ENCODE results near the gene BEST4. TPM values are rescaled to one million over a fixed set of nuclear protein-coding genes. Genes with fewer than 3 reads are reported as not detected.
"Not testable (repeated sequence)": the region's sequence is repeated elsewhere in the genome, so short reads cannot be mapped to it uniquely, and the experiment has no call there.

Gene BEST4
- not detected in 2 replicates for total RNA-seq

DNA sequence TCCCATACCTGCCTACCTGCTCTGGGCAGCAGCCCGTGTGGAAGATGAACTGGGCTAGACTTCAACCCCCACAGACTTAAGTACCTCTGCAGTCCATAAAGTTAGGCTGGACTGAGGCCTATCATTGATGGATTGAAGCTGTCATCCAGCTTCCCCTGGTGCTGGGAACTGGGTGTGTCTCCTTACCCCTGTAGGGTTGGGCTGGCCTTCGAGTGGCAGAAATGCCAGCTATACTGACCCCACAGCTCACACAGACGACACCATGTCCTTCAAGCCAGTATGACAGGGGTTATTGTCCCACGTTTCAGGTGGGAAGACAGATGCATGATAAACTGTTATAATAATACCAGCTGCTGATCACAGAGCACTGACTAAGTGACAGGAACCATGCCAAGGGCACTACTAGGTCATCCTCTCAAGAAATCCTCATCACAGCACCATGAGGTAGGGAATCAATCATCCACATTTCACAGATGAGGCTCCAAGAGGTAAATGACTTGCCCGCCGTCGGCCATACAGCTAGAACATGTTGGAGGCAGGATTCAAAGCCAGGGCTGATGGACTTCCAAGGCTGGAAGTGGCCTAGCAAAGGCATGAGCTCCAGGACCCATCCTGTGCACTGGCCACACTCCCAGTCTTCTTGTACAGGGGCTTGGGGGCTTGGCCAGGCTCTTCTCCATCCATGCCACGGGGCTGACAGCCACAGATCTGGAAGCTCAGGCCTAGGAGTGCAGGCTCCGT, at the start of gene BEST4:
Gene BEST4 (minus strand): TSS at position 51 of the 741 bp plus-strand sequence. CDS start 465 bp downstream, outside the sequence.
- no peak for DNase-seq

DNA sequence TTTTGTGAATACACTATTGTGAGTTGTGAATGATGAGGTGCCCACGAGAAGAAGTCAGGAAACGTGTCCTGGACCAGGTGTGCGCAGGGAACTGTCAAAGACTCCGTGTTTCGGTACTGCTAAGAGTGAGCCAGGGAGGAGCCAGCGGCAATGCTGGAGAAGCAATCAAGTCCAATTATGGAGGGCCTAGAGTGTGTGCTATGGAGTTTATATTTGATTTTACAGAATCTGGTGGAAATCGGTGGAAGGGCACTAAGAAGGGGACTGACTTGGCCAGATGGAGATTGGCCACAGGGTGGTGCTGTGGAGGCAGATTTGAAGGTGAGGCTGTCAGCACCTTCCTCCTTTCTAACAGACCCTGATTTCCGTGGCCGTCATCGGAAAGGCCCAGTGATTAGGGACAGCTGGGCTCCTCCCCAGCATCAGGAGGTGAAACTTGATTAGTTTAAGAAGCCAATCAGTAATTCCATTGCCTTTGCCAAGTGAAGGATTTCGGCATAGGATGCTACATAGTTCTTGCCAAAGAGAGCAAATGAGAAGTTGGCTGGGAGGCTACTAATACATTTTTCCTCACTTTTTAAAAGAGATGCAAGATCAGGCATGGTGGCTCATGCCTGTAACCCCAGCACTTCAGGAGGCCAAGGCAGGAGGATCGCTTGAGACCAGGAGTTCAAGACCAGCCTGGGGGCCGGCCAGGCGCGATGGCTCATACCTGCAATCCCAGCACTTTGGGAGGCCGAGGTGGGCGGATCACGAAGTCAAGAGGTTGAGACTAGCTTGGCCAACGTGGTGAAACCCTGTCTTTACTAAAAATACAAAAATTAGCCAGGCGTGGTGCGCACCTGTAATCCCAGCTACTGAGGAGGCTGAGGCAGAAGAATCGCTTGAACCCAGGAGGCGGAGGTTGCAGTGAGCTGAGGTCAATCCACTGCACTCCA, 48.0 kb upstream of the BEST4 start:
- DNase-seq: peak; percentile 96

DNA sequence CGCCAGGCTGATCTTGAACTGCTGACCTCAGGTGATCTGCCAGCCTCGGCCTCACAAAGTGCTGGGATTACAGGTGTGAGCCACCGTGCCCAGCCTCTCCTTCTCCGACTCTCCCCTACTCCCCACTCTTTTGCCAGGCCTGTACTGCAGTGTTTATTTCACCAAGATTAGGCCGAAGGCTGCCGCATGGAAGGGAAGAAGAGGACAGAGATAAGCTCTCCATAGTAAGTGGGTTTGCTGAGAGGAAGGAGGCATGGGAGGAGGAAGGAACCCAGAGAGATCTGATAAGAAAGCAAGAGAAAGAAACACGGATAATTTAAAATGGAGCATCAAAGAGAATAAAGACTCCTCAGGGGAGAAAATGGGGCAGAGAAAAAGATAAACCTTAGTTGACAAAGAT, 46.4 kb upstream of the BEST4 start:
- no peak for DNase-seq

DNA sequence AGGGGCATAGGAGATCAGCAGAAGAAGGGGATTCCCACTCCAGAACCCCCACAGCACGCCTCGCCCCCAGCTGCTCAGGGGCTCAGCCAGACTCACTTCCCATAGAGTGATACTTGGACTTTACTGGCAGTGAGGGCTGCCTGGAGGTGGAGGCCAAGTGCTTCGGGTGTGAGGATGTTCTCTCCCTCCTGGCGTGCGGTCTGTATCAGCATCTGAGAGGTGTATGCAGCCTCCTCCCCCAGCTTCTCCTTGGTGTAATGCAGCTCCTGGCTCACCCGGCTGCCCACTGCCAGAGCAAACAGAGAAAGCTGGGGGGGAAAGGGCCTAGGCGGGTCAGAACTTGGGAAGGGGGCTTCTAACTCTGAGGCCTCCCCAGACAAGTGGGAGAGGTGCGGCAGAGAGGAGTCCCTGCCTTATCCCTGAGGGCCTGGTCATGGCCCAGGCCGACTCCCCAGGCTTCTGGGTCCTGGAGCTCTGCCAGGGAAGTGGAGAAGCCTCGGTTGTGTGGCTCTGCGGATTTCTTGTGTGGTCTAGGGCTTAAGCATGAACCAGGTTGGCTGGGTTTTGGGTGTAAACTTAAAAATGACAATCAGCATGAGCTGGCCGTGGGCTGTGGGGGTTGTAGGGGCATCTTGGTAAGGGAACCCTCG, 44.2 kb upstream of the BEST4 start:
- DNase-seq: no peak

DNA sequence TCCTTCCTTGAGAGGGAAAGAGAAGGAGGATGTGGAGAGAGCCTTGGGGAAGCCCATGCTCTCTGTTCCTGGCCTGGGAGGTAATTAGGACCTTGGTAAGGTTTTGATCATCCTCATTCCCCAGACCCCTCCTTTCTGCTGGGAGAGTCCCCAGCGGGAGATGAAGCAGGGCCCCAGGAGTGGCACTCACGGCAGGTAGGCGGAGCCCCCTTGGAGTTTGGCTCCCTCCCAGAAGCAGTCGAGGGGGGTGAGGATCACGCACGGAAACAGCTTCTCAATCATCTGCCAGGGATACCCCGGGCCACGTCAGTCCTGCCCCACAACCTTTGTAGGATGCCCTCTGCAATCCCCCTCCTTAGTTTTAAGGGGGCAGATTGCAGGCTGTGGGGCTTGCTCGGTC, 43.5 kb upstream of the BEST4 start:
- DNase-seq: no peak

DNA sequence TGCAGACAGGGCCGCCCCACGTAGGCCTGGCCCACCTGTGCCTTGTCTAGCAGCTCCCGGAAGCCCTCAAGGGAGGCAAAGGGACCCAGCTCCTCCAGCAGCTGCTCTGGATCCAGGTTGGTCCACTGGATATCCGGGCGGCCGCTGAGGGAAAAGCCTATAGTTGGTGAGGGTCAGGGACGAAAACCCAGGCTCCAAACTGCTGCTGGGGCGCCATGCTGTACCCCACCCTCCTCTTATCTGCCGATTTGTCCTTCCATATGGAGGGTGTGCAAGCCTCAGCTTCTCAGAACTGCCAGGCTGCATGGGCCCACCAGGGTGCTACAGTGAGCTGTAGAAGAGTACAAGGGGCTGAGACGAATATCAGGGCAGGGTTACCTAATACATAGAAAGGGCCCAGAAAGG, 42.9 kb upstream of the BEST4 start:
- no peak for DNase-seq

DNA sequence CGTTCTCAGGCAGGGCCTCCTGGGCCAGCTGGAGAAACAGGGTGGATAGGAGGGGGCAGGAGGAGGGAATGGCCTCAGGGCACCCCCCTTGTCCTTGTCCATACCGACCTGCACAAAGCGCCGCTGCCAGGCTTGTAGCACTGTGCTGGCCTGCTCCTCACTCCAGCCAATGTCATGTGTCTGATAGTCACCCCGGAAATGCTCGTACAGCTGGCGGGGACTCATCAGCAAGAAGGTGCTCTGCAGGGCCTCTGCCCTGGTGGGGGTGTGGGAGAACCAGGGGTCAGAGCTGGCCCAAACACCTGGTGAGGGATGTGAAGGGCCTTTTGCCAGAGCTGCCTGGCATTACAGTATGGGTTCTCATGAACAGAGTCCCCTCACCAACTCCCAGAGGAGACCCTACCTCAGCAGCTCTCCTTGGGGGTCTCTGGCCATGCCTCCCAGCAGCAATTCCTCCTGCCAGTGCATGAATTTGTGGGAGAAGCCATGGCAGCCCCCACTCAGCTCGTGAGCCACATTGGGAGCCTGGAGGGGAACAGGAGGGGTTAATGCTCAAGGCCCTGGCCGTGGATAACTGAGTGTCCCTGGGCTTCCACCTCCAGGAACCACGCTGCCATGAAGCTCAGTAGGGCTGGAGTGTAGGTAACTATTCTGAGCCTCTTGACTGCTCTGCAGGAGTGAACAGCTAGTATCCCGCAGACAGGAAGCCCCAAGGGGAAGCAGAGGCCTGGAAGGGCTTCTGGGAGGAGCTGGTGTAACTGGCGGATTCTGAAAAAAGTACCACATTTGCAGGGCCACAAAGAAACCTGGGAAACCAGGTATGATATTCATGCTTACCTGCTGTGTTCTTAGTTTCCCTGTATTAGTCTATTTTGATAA, 41.8 kb upstream of the BEST4 start:
- DNase-seq: no peak

DNA sequence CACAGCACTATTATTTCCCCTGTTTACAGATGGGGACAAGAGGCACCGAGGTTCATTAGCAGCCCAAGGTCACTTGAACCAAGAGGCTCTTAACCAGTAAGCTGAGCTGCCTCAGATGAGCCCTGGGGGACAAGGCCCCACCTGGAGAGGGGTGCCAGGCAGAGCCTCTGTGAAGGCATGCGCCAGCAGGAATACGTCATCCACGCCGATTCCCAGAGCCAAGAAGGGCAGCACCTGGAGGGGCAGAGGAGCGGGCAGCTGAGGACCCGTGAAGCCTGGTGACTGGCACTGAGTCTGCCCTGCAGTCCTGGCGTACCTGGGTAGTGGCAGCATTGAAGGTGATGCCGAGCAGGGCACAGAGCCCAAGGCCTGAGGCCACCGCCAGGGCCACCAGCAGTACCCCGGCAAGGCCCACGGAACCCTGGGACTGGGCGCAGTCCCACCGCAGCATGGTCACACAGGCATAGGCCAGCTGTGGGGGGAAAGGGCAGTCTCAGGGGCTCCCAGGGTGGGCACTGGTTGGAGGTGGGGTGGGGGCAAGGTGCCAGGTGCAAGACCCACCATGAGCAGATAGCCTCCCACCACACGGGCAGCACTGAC, 41.0 kb upstream of the BEST4 start:
- DNase-seq: no peak

DNA sequence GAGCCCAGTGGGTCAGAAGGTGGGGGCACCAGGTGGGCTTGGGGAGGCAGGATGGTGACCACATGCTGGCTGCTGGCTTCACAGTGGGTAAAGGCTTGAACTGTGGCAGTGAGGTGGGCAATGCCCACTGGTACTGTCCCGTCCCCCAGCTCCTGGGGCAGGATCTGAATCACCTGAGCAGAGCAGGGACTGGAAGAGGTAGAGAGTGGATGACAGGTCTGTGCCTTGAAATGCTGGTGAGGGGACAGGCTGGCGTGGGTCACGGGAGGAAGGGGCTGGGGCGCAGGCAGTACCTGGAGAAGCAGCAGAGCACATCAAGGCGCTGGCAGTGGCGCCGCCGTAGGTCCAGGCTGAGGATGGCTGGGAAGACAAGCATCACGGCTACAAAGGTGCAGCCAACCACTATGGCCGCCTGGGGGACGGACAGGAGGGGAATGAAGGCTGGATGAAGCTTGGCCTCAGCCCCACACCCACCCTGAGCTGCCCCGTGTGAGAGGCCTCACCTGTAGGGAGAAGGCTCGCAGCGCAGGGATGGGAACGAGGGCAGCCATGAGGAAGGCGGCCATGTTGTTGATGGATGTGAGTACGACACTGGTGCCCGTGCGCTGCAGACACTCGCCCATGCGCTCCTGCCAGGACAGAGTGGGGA, 40.2 kb upstream of the BEST4 start:
- no peak for DNase-seq

DNA sequence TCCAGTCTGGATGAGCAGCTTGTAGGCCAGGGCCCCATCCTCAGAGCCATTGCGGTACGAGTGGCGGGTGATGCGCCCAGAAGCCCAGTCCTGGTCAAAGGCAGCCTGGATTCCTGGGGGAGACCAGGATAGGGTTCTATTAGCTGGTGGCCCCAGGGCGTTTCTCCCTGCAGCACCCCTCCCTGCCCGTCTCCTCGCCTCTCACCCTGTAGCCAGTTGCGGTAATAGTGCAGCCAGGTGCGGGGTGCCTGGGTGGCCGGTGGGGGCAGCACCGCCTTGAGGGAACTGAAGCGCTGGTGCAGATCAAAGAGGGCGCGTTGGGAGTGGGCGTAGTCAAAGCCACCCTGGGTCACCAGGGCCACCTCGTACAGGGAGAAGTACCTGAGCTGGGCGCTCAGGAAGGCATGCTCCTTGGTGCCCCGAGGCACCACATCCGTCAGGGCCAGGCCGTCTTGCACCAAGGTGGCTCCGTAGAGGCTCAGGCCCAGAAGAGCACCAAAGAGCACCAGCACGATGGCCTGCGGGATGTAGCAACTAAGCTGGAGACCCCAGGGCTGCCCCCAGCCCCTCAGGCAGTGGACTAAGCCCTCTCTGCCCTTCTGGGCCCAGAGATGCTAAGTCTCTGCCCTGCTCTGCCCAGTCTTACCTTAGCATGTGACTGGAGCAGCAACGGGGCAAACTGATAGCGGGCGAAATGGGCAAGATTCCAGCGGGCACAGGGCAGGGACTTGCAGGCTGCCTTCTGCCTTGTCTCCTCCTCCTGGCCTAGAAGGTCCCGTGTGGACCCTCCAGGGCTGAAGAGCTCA, 39.4 kb upstream of the BEST4 start:
- no peak for DNase-seq

DNA sequence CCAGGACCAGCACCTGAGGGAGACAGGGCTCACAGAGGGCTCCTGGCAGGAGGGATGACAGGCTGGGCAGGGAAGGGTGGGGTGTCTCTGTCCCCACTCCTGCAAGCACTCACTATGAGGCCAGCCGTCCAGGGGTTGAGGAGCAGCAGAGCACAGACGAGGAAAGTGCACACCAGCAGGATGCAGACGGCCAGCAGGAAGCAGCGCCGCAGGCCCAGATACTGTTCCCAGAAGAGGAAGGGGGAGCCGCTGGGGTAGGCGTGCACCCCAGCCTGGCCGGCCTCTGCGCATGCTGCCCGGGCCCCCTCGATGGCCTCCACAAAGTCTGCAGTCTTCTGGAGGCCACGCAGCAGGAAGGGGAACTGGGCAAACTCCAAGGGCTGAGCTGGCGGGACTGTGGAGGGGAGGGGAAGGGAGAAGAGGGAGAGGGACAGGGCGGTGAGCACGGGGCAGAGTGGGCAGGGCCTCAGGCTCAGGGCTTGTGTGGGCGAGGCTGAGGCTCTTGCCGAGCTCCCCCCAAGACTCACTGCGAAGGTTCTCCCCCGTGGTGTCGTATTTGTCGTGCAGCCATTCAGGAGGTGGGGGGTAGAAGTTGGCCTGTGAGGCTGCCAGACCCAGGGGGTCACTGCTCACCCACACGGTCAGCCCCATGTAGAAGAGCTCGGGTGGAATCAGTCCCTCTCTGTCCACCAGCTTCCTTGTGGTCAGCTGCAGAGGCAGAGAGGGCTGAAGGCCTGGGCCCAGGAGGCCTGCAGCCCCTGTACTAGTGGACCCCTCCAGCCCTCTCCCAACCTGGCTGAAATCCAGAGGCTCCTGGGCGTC, 38.6 kb upstream of the BEST4 start:
- peak; percentile 44 for DNase-seq

DNA sequence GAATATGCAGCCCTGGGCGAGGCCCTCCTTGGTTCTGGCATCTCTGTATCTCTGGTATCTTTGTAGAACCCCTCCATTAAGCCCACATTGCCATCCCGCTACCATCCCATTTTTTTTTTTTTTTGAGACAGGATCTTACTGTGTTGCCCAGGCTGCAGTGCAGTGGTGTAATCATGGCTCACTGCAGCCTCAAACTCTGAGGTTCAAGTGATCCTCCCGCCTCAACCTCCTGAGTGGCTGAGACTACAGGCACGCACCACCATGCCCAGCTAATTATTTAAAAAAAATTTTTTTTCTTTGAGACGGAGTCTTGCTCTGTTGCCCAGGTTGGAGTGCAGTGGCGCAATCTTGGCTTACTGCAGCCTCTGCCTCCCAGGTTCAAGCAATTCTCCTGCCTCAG, 36.4 kb upstream of the BEST4 start:
- DNase-seq: not testable (repeated sequence)

DNA sequence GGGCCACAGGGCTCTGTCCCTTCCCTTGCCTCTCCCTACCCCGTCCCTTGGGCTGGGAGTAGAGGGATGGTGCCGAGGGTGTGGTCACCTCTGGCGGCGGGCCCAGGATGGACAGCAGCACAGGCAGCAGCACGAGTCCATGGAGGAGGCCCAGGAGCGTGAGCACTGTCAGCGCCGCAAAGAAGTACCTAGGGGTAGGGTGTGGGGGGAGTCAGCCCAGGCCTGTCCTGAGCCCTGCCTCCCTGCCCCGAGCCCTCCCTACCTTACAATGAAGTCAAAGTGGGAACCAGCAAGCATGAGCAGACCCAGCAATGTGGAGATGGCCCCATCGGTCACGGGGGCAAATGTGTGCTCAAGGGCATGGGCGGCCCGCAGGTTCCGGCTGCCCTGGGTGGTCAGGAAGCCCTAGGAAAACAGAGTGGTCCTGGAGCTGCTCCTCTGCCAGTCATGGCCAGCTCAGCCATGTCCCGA, 35.0 kb upstream of the BEST4 start:
- DNase-seq: no peak

DNA sequence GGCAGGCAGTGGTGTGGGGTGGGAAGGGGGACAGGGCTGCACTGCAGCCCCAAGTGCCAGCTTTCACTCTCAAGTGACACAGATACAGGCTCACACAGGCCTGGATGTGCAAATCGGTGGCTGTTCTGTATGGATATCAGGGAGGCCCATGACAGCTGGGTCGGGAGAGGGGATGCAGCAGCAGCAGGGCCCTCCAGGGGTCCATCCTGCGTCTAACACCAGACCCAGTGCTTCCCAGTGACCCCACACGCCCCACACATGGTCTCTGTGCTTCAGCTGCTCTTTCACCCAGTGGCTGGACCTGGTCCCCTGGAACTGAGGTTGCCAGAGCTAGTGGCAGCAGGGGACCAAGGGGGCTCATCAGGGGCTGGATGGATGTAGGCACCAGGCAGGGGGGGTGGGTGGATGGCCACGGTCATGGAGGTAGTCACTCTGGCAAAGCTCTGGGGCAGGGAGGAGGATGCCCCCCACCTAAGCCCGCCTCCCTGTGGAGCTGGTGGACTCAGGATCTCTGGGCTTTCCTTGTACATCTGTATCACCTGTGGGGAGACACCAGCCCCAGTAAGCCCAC, 34.2 kb upstream of the BEST4 start:
- no peak for DNase-seq

DNA sequence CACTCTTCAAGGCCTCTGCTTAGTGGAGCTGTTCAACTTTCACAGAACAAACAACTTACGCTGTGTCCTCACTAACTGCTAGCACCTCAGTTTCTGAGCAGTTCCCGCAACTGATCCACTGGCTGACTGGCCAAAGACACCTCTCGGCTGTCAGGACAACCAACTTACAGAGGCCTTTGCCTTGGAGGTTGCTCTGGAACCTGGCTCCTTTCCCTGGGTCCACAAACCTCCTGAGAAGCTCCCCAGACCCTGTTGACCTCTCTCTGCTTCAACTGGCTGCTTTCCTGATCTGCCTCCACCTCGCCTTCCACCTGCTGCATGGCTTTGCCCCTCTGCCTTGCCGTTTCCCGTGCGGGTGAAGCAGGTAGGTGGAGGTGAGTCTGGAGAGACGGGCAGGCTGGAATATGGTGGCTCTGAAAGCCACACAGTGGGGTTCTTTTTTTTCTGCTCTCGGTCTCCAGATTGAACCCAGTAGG, 33.3 kb upstream of the BEST4 start:
- no peak for DNase-seq

DNA sequence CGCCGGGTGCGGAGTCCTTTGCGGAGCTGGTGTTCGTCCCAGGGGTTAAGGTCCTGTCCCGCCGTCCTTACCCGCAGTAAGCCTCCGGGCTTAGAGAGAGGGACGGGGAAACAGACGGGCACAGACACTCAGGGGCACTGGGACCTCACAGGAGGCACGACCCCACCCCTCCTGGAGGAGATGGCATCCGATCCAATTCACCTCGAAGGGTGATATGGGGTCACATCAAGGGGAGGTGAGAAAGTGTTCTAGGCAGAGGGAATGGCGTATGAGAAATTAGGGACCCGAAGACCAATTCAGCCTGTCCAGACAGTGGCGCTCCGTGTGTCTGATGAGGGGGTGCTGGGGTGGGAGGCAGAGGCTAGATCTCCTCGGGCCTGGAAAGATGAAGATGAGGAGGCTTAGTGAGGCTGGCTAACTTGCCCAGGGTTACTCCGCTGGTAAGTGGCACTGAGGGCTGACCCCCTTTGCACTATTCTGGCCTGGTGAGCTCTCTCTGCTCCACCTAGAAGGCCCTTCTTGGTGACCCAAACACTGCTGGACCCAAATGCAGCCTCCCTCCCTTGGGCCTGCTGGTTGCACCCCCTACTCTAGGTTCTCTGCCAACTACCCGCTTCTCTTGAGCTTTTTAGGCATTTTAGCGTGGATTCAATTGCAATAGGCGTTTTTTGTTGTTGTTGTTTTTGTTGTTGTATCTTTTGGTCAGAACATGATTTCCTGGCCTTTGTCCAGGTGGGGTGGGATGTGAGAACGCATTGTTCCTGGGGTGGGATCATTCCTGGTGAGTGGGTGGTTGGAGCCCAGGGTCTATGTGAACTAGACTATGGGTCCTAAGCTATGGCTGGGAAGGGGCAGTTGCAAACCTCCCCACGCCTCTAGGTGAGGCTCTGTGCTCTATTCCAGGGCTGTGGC, 32.6 kb upstream of the BEST4 start:
- DNase-seq: no peak

DNA sequence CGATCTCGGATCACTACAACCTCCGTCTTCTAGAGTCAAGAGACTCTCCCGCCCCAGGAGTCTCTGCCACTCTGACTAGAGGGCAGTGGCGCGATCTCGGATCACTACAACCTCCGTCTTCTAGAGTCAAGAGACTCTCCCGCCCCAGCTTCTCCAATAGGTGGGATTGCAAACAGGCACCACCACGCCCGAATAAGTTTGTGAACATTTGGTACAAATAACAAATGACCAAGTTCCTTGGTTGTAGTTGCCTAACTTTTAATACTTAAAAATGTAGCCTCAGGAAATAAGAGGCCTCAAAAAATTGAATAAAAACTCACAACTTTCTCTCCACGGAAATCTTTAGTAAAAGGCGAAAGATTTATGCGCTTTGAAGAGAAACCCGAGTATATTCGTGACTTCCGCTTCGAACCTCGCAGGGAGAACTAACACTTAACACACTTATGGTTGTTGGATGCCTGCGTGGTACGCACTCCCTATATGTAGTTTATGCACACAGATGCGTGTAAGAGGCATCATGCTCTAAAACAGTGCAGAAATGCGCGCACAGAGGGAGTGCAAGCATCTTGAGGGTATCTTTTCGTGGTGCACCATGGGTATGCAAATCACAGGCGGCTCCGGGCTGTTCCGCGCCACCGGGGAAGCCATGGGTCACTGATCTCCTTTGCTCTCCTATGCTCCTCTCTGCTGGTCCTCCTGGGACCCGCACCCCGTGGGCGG, 31.8 kb upstream of the BEST4 start:
- DNase-seq: peak; percentile 85

Data from dermis blood vessel endothelial cell (primary cell).